DOHH2 (cell line): ENCODE data around the gene PEAR1.

Source experiments
- H3F3A ChIP-seq: fragments of 200-600 bp; sonication (generic), shearing (Covaris generic); 2 replicates; pipeline ENCODE4 v1.6.0; 2016; ENCODE audit warnings: antibody characterized with exemption, mild to moderate bottlenecking; ENCODE audit not compliant: control insufficient read depth, insufficient read depth
- H3K27ac ChIP-seq: fragments of 200-600 bp; sonication (generic); 2 replicates; pipeline ENCODE4 v1.5.1; 2014; ENCODE audit warnings: low read depth, mild to moderate bottlenecking, low read length, moderate library complexity
- H3K27me3 ChIP-seq: fragments of 200-600 bp; sonication (generic); 2 replicates; pipeline ENCODE4 v1.6.1; 2014; ENCODE audit warnings: mild to moderate bottlenecking, low read length, mixed read lengths; ENCODE audit not compliant: control insufficient read depth
- H3K36me3 ChIP-seq: fragments of 200-600 bp; sonication (generic); 2 replicates; pipeline ENCODE4 v1.6.1; 2014; ENCODE audit warnings: mild to moderate bottlenecking, low read length, moderate library complexity, mixed read lengths; ENCODE audit not compliant: control insufficient read depth
- H3K4me1 ChIP-seq: fragments of 200-600 bp; sonication (generic); 2 replicates; pipeline ENCODE4 v1.6.1; 2014; ENCODE audit warnings: mild to moderate bottlenecking, low read length, mixed read lengths; ENCODE audit not compliant: control insufficient read depth
- H3K4me2 ChIP-seq: fragments of 200-600 bp; sonication (generic); 2 replicates; pipeline ENCODE4 v1.6.0; 2014; ENCODE audit warnings: mild to moderate bottlenecking, low read length, moderate library complexity
- H3K4me3 ChIP-seq: fragments of 200-600 bp; sonication (generic); 2 replicates; pipeline ENCODE4 v1.5.1; 2014; ENCODE audit warnings: mild to moderate bottlenecking, low read length, mixed read lengths
- H3K79me2 ChIP-seq: fragments of 200-600 bp; sonication (generic); 2 replicates; pipeline ENCODE4 v1.6.1; 2014; ENCODE audit warnings: mild to moderate bottlenecking, low read length, mixed read lengths; ENCODE audit not compliant: control insufficient read depth
- H3K9me2 ChIP-seq: fragments of 200-600 bp; sonication (generic); replicated peaks from 2 replicates; pipeline ENCODE4 v1.6.1; 2014; ENCODE audit warnings: mild to moderate bottlenecking, low read length, mixed read lengths; ENCODE audit not compliant: control insufficient read depth
- H3K9me3 ChIP-seq: fragments of 200-600 bp; sonication (generic); 2 replicates; pipeline ENCODE4 v1.6.1; 2014; ENCODE audit warnings: antibody characterized with exemption, low read length, mixed read lengths; ENCODE audit not compliant: control insufficient read depth, insufficient read depth
- H4K20me1 ChIP-seq: fragments of 200-600 bp; sonication (generic); 2 replicates; pipeline ENCODE4 v1.6.0; 2014; ENCODE audit warnings: low read depth, mild to moderate bottlenecking, antibody characterized with exemption, low read length, moderate library complexity; ENCODE audit not compliant: control insufficient read depth, insufficient read depth
- EZH2phosphoT487 ChIP-seq: fragments of 200-600 bp; sonication (generic); IDR thresholded peaks from 2 replicates; pipeline ENCODE4 v1.6.1; 2017; ENCODE audit warnings: borderline replicate concordance, mild to moderate bottlenecking, antibody characterized with exemption, low read length, moderate library complexity, mixed read lengths
- TF ChIP-seq, protein P1 (sequence below): fragments of 200-600 bp; sonication (generic); IDR thresholded peaks from one replicate; pipeline ENCODE4 v1.5.1; 2014; ENCODE audit warnings: antibody characterized with exemption, mild to moderate bottlenecking, low read depth, low read length; ENCODE audit not compliant: poor library complexity, severe bottlenecking

PEAR1 gene

DNA sequence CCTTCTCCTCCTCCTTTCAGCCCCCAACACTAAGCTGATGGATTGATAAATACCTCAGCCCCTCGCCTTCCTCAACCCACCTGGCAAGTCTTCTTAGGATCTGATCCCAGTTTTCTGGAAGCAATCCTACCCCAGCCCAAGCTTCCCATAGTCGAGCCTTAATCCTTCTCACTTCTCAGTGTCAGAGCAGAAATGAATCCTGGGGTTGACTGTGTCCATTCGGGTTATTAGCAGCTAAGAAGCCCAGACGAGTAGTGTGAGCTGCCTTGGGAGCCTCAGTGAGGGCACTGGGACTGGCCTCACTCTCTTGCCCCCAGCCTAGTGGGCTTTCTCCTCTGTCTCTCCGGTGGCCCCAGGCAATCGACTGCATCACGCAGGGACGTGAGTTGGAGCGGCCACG is 12.4 kb upstream of the PEAR1 start:
- H3K9me3 ChIP-seq = no peaks in the 10 kb centered on the region
- no peaks in the 10 kb centered on the region for H3K4me1 ChIP-seq
- TF ChIP-seq EZH2phosphoT487 = no peak
- TF ChIP-seq, protein P1, sequence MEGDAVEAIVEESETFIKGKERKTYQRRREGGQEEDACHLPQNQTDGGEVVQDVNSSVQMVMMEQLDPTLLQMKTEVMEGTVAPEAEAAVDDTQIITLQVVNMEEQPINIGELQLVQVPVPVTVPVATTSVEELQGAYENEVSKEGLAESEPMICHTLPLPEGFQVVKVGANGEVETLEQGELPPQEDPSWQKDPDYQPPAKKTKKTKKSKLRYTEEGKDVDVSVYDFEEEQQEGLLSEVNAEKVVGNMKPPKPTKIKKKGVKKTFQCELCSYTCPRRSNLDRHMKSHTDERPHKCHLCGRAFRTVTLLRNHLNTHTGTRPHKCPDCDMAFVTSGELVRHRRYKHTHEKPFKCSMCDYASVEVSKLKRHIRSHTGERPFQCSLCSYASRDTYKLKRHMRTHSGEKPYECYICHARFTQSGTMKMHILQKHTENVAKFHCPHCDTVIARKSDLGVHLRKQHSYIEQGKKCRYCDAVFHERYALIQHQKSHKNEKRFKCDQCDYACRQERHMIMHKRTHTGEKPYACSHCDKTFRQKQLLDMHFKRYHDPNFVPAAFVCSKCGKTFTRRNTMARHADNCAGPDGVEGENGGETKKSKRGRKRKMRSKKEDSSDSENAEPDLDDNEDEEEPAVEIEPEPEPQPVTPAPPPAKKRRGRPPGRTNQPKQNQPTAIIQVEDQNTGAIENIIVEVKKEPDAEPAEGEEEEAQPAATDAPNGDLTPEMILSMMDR = no peak
- peaks cover 22% of the 10 kb centered on the region for H3K27me3 ChIP-seq
- H3K4me3 ChIP-seq = no peak overlapping the region
- H3K4me2 ChIP-seq = no peak overlapping the region
- no peak overlapping the region for H3K27ac ChIP-seq
- no peaks in the 10 kb centered on the region for H3K36me3 ChIP-seq
- no peaks in the 10 kb centered on the region for H4K20me1 ChIP-seq
- H3K79me2 ChIP-seq = no peaks in the 10 kb centered on the region
- H3K9me2 ChIP-seq = no peaks in the 10 kb centered on the region
- H3F3A ChIP-seq = no peaks in the 10 kb centered on the region

DNA sequence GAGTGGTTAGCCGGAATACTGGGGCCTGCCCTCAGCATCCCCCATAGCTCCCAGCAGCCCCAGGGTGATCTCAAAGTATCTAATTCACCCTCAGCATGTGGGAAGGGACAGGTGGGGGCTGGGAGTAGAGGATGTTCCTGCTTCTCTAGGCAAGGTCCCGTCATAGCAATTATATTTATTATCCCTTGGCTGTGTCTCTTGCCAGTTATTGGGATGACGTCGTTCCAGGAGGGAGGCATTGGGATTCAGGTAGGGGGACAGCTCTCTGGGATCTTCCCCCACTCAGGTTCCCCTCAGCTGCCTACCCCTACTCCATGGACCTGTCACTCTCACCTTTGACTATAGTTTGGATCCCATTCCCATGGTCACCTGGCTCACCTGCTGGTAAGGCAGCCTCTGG is 11.9 kb upstream of the PEAR1 start:
- no peak overlapping the region for H3K27ac ChIP-seq
- H3K27me3 ChIP-seq = peaks cover 23% of the 10 kb centered on the region
- no peaks in the 10 kb centered on the region for H3K36me3 ChIP-seq
- H3K4me3 ChIP-seq = no peak overlapping the region
- H3K4me1 ChIP-seq = no peaks in the 10 kb centered on the region
- H3K9me3 ChIP-seq = no peaks in the 10 kb centered on the region
- H3K9me2 ChIP-seq = no peaks in the 10 kb centered on the region
- TF ChIP-seq EZH2phosphoT487 = no peak
- TF ChIP-seq, protein P1 = no peak
- H4K20me1 ChIP-seq = no peaks in the 10 kb centered on the region
- H3F3A ChIP-seq = no peaks in the 10 kb centered on the region
- H3K4me2 ChIP-seq = no peak overlapping the region
- H3K79me2 ChIP-seq = no peaks in the 10 kb centered on the region

DNA sequence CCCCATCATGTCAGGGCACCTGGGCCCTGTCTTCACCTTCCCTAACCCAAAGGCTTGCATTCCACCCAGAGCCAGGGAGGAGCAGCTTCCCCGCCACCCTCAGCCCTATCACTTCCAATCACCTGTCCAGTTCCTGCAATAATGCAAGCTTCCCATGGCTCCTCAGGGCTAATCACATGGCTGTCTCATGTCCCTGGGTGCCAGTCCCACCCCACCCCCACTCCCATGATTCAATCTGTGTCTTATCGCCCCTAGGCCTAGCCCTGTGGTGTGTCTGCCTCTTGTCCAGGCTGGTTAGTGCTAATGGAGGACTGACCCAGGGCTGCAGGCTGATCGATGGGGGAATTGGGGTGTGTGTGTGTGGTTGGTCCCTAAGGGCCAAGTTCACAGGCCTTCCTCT is 11.0 kb upstream of the PEAR1 start:
- Histone ChIP-seq H3F3A (no peaks in the 10 kb centered on the region), H3K4me1 (no peaks in the 10 kb centered on the region), H3K9me2 (no peaks in the 10 kb centered on the region), H3K9me3 (no peaks in the 10 kb centered on the region), H3K36me3 (no peaks in the 10 kb centered on the region), H3K27me3 (peaks cover 25% of the 10 kb centered on the region), H3K4me2 (no peak overlapping the region), H4K20me1 (no peaks in the 10 kb centered on the region), H3K4me3 (no peak overlapping the region), H3K79me2 (no peaks in the 10 kb centered on the region), H3K27ac (no peak overlapping the region)
- TF ChIP-seq EZH2phosphoT487 = no peak
- TF ChIP-seq, protein P1 = no peak

DNA sequence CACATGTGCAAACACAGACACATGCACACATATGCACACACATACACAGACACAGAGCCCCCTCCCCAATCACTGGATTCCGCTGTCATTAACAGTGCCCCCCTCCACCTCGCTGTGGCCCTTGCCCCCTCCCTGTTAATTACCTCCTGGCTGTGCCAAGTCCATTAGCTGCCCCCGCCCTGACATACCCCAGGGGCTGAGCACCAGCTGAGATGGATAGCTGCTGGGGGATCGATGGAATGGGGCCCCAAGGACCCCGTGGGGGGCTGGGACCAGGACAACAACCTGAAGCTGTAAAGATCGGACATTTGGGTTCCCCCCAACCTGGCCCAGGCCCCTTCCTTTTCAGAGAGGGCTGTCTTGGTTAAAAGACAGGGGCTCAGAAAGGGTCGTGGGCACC is 9.6 kb upstream of the PEAR1 start:
- Histone ChIP-seq H3K27ac (no peak overlapping the region), H3K4me2 (no peak overlapping the region), H3K9me2 (no peaks in the 10 kb centered on the region), H3K9me3 (no peaks in the 10 kb centered on the region), H3F3A (no peaks in the 10 kb centered on the region), H3K79me2 (no peaks in the 10 kb centered on the region), H3K27me3 (peaks cover 25% of the 10 kb centered on the region), H4K20me1 (no peaks in the 10 kb centered on the region), H3K4me3 (no peak overlapping the region), H3K4me1 (no peaks in the 10 kb centered on the region), H3K36me3 (no peaks in the 10 kb centered on the region)
- no peak for TF ChIP-seq EZH2phosphoT487
- TF ChIP-seq, protein P1 = no peak
